Astrocyte (in vitro differentiated cells and primary cell): ENCODE data around the gene ARHGAP21.

Experiments
- CTCF ChIP-seq: IDR thresholded peaks from 2 replicates; pipeline ENCODE4 v1.5.1; 2011; ENCODE audit warnings: low read depth, mild to moderate bottlenecking, inconsistent platforms, low read length, moderate library complexity; ENCODE audit not compliant: insufficient read depth
- EZH2 ChIP-seq: IDR thresholded peaks from 2 replicates; pipeline ENCODE4 v1.6.1; 2012; ENCODE audit warnings: mild to moderate bottlenecking, low read length, inconsistent platforms; ENCODE audit not compliant: insufficient read depth

- TF ChIP-seq CTCF (no peak), EZH2 (no peak)
Measured at GRCh38 chr10:24698270-24698669, 25.4 kb downstream of the ARHGAP21 start.
